GM19438 (cell line): ENCODE measurements around the gene LDLRAP1.
A peak's percentile ranks its signal among the peaks of the same experiment; 100 is the strongest.

Experiments
- ATAC-seq: cut with Tn5 transposase; IDR thresholded peaks from one replicate; pipeline ENCODE4 v1.9.1; 2021; ENCODE audit warnings: low read depth; ENCODE audit not compliant: unreplicated experiment

The LDLRAP1 gene

DNA sequence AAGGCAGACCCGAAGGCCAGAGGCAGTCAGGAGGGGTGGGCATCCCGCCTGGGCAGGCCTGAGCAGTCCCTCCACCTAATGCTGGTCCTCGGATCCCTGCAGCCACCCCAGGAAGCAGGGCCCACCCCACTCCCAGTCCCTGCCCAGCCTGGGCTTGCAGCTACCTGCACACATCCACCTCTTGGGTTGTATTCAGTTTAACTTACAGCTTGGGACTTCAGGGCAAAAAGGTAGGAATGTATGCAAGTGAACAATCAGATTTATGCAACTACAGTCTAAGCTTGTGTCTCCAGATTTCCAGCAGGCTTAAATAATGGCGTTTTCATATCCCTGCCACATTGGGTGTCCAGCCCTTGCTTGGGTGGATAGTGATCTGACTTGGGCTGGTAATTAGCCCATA lies 17.4 kb downstream of the LDLRAP1 start:
- no peak for ATAC-seq

DNA sequence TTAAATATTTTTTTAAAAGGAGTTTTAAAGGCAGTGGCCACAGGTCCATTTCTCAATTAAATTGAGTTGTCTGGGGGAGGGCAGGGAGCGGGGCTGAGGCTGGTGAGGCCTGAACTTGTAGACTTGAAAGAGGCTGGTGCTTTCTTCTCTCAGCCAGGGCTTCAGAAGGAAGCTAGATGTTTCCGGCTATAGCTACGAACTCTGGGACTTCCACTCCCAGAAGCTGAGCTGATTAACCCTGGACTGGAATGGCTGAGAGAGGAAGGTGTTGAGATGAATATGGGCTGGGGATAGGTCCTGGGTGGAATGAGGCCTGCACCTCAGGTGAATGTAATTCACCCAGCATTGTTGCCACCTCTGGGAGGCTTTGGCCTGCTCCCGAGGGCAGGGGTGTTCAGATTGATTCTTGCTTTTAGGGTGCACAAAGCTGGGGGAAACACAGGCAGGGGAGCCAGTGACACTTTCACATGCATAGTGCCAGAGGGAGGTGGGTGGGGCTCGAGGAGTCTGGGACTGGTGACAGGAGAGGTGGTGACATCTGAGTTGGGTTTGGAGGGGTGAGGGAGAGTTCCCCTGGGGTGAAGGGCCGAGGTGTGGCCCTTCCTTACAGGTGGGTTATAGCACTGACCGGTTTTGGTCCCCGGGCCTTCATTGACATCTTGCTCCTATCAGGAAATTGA lies 18.2 kb downstream of the LDLRAP1 start:
- ATAC-seq = no peak

DNA sequence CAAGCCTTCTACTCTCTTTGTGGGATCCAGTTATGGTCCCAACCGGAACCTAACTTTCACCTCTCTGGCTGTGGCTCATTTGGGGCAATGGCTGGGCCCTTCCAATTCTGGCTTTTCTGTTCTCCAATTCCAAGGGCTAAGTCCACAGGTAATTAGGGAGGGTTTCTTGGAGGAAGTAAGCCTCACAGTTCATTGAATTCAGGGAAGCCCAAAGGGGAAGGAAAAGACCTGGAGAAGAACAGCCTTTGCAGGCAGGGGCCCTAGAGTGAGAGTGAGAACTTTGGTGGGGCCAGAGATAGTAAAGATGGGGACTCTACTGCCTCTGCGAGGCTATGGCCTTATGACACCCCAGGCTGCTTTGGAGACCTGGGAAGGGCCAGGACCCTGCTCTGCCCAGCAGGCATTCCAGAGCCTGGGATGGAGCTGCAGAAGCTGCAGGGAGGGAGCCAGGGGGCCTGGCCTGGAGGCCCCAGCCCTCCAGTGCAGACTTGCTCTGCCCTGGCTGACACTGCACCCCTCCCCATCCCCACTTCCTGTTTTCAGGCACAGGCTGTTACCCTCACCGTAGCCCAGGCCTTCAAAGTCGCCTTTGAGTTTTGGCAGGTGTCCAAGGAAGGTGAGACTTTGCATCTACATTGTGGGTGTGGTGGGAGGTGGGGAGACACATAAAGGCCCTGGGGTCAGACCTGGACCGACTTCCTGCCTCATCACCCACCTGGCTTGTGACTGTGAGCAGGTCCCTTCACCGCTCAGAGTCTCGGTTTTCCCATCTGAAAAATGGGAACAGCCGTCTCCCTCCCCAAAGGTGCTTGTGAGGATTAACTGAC lies 18.9 kb downstream of the LDLRAP1 start:
- peak; percentile 67 for ATAC-seq

DNA sequence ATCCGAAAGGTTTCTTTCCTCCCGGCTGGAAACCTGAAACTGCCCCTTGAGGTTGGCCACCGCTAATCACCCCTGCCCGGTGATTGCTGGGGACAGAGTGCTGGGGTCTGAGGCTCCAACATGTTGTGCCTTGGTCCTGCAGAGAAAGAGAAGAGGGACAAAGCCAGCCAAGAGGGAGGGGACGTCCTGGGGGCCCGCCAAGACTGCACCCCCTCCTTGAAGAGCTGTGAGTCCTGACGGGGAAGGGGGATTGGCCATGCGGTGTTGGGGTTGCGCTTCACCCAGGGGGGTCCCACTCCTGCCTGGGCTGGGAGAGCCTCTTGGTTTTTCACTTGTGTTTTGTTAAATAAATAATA lies 19.5 kb downstream of the LDLRAP1 start:
- ATAC-seq = no peak

DNA sequence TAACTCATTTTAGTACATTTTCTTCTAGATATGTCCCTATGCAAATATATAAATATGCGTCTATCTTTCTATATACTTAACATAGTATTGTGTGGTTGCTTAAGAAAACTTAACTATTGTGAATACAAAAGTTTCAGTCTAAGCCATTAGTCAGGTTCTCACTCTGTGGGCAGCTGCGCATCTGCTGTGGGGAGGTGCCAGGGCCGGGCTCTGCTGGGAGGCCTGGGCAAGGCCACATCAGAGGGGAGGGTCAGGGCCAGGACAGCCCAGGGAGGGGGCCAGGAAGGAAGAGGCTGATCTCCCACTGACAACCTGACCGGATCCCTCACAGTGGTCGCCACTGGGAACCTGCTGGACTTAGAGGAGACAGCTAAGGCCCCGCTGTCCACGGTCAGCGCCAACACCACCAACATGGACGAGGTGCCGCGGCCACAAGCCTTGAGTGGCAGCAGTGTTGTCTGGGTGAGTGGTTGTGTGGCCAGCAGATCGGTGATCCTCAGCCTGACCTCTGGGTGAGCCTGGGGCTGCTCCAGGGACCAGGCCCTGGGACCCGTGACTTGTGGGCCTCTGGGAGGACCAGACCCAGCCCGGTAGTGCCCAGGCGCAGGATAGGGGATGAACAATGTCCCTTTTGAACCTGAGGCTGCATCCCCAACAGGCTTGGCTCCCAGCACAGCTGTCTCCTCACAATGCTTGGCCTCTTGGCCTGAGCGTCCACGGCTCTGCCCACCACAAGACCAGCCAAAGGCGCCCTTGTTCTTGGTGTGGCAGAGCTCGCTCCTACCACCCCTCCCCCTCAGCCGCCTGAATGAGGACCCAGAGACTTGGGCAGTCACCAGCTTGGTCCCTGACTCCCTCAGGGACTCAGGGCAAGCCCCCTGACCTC lies 20.2 kb downstream of the LDLRAP1 start:
- no peak for ATAC-seq

DNA sequence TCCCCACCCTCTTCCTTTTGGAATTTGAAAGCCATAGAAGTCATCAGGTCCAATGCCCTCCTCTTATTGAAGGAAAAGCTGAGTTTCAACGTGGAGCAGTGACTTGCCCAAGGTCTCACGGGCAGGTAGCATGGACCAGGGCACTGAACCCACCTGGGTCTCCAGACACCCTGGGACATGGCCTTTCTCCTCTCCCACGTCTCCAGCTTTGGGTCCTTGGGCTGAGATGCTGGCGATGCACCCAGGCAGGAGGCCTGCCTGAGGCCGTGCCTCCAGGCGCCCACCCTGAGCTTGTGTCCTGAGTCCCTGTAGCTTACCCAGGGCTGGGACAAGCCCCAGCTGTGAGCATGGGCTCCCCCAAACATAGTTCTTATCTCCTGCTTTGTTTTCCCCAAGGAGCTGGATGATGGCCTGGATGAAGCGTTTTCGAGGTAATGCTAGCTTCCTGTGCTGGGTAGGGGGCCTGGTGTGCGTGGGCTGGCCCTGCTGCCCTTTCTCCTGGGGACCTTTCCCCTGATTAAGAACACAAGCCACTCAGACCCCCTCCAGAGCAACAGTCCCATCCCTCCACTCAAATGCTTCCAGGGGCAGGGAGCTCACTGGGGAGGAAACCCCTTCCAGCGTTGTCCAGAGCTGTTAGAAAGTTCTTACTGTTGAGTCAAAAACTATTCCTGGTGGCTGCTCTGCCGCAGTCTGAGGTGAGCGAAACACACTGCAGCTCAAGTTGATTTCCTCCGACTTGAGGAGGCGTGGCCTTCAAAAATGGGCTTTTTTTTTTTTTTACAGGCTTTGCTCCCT lies 21.6 kb downstream of the LDLRAP1 start:
- ATAC-seq = no peak

DNA sequence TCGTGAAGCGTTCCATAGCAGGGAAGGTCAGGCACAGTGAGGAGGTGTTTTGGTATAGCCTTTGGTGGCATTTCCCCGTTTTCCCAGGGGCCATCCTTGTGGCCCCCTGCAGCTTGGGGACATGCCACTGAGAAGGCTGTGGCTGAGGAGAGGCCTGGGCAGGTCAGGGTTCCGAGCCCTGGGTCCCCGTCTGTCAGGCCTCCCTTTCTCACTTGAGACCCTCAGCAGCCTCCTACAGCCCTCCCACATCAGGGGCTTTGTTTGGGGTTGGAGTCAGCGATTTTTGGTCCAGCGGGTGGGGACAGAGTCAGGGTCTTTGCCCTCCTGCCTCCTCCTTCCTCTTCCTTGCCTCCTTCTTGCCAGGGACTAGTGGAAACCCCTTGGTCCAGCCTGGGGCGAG lies 22.2 kb downstream of the LDLRAP1 start:
- ATAC-seq = no peak

DNA sequence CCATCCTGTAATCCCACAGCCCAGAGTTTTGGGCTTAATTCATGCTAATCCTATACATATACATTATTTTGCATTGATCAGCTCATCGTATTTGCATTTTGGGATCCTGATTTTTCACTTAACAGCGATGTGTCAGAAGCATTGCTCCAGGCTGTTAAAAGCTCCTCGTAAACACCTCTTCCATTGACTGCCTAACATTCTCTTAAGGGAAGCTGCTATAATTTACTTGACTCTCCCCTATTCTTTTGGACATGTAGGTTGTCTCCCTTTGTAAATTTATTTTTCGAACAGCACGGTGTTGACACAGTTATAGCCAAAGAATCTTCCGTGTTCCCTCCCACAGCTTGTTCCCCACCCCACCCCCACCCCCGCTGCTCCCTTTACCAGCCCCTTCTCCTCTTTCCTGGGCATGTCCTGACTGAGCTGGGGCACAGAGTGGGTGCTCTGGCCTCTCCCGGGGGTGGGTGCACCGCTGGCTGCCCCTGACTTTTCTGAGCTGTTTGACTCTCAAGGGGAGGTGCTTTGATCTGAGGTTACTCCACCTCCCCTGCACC lies 22.8 kb downstream of the LDLRAP1 start:
- no peak for ATAC-seq

DNA sequence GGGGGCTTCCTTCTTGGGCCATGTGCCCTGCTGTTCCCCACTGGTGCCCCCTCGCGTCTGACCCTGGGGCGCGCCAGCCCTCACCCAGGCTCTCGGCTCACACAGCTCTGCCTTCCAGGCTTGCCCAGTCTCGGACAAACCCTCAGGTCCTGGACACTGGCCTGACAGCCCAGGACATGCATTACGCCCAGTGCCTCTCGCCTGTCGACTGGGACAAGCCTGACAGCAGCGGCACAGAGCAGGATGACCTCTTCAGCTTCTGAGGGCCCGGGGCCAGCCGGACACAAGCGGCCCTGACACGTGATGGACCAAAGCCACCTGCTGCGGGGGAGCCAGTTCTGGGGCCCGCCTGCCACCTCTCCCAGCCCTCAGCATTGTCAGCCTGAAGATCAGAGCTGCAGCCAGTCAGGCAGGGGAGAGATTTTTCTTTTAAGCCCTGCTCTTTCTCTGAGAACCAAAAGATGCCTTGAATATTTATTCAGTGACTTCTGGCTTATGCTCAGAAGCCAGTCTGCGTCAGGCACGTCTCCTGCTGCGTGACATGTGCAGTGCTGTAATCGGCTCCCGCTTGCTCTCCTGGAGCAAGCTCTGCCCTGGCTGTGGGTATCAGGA lies 23.4 kb downstream of the LDLRAP1 start:
- ATAC-seq = no peak

DNA sequence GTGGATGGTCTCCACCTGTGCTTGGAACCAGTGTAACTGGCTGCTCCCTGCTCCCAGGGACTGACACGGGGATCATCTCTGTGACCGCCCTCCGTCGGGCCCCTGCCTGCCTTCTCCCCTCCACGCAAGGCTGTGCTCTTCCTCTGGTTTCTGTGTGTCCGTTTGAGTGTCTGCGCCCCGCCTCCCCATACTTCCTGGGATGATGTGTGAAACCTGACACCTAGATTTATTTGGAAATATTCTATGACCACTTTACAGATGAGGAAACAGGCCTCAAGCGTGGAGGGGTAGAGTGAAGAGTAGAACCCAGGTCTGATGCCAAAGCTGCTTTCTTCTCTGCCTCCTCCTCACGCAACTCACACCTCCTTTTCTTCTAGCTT lies 24.3 kb downstream of the LDLRAP1 start:
- ATAC-seq = no peak

DNA sequence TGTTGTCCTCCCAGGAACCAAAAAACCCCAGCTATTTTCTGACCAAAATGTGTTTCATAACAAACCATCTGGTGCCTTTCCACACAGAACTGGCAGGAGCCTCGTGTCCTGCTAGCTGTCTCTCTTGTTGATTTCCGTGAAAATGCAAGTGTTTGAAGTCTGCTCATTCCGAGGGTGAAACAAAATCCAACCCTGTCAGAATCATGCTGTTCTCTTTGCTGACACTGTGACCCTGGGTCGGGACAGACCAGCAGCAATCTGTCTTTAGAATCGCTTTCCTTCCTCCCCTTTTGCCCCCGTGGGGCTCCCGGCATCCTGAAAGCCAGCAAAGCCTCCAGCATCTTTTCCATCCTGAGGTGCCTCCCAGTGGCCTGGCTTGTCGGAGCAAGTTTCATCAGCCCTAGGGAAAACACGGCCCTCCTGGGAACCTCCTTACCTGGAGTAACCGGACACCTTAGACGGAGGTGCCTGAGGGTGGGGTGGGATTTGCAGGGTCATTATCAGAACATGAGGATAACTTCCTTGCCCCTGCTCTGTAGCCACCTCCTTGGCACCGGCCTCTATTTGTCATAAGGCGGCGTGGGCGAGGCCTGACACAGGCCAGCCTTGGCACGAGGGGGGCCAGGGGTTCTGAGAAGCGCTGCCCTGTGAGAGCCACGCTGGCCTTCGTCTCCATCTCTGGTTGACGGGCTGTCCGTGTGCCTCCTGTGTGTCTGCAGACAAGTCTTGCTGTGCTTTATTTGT lies 24.9 kb downstream of the LDLRAP1 start:
- no peak for ATAC-seq

DNA sequence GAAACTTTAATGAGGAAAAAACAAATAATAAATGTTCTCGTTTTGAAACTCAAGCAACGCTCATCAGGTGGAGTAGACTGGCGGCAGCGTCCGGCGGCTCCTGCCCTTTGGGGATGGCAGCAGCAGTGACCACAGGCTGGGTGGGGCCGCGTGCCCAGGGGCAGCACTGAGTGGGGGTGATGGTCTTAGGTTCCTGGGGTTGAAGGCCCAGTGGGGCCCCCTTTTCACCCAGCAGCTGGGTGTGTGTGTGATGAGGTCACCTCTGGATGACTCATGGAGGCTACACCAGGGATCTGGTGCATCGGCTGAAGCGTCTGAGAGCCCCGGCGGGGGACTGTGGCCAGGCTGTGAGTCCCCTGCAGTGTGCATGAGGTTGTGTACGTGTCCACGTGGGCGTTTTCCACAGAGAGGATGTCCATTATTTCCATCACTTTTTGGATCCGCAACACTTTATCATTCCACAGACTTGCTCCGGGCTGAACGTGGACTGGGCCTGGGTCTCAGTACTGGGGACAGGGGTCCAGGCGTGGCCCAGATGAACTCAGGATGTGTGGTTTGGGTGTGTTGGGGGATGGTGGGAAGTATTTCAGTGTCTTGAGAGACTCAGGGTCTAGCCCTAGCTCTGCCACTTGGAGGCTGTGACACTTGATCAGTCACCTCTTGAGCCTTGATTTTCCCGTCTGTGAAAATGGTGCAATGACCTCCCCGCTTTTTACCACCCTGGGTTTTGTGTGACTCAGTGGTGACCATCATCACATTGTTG lies 25.6 kb downstream of the LDLRAP1 start:
- ATAC-seq = no peak

DNA sequence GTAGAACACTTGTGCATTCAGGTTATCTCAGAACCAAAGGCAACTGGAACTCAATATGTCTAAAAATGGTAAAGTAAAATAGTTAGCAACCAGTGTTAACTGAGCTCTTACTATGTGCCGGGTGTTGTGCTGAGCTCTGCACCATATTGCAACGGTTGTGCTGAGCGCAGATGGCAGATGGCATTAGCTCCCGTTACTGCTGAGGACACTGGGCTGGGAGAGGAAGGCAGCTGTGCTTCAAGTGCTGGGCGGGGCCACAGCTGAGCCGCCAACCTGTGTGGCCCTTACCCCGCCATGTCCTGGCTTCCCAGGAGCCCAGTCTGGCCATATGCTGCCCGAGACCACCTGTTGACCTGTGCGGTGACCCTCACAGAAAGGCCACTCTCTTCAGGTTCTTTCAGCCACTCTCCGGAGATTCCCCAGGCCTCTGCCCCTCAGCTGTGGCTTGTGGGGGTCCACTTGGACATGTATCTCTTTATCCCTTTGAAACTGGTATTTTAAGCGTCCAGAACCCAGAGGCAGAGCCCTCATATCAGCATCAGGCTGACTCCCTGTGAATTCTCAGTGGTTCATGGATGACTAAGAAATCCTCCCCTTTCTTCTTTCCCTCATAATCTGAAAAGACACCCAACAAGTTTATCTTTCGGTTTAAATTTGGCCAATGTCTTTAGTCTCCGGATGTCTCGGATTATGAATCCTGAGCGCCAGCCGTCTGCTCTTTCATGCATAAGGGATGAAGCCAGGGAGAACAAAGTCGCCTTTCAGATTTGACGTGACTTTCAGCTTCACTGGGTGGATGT lies 26.4 kb downstream of the LDLRAP1 start:
- ATAC-seq = no peak

DNA sequence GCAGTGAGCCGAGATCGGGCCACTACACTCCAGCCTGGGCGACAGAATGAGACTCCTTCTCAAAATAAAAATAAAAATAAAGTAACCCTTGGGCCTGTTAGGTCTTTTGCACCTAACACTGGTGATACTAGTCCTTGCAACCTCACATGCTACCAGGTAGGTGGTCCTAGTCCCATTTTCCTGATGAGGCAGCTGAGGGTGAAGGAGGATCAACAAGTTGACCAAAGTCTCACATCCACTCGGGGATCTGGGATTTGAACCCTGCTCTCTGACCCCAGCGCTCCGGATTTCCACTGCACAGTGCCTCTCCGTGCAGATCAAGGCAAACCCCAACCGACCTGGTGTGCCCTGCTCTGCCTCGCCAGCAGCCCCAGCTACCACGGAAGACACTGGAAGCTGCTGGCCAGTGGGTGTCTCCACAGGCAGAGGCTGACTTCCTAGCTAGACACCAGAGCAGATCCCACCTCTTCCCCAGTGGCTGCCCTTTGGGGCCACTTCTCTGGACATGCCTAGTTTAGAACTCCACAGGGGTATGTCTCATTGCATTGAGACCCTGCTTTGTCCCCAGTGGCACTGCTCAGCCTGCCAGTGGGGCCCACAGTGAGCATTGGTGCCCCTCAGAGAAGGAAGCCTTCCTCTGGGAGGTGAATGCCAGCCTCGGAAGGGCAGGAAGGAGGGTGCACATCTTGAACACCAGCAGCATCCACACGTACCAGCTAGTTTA lies 27.6 kb downstream of the LDLRAP1 start:
- no peak for ATAC-seq

DNA sequence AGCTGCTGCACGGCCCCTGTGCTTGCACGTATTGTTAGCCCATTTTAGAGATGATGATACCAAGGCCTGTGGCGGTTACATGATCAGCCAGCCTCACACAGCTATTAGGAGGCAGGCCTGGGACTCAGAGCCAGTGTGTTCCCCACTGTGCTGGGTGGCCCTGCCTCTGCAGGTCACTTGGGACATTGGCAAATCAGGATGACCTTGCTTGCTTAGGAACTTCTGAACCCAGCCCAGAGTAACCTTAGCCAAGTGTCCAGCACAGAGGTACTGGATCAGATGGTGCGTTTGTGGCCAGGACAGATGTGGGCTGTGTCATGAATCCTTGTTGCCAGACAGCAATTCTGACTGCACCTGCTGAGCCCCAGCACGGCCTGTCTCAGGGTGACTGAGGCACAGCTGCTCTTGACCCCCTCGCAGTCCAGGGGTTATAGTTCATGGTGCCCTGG lies 28.1 kb downstream of the LDLRAP1 start:
- no peak for ATAC-seq

DNA sequence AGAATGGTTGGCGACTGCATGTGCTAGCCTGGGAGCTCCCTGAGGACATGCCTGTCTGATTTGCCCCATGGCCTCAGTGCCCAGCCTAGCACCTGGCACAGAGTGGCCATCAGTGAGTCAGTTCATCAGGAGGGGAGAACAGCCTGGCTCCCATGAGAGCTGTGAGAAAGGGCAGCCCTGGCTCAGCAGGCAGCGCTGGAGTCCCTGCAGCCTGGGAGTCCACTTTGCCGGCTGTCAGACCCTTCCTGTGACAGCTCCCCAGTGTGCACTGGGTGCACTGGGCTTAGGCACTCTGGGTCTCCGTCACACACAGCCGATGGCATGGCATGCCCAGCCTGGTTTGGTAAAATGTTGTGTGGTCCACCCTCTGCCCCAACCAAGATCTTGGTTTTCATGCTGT lies 28.7 kb downstream of the LDLRAP1 start:
- ATAC-seq = no peak
